Heart right ventricle (tissue), 16 donors: ENCODE data around the gene TMEM63C. TPM values are rescaled to one million over a fixed set of nuclear protein-coding genes. Genes with fewer than 3 reads are reported as not detected.

Experiments
- ATAC-seq, 8 donors: fragments of 200-7000 bp; cut with Tn5 transposase; one replicate each; pipeline ENCODE4 v1.9.1; 2020; ENCODE audit warnings: mild to moderate bottlenecking in 8 of 8, moderate library complexity in 8 of 8, moderate number of reproducible peaks in 1 of 8
- DNase-seq, 2 donors: peaks; one replicate each; pipeline ENCODE4 v3.0.0-alpha.2; 2020
- H3K27ac ChIP-seq, 10 donors: fragments of 200-600 bp; sonication (generic) in 2 of 10; one replicate each; pipeline versions ENCODE4 v1.5.0 to v1.8.0; 2020 to 2022; ENCODE audit warnings: mild to moderate bottlenecking in 3 of 10
- H3K27me3 ChIP-seq, 7 donors: fragments of 200-600 bp; one replicate each; pipeline ENCODE4 v1.8.0; 2021 to 2022; ENCODE audit warnings: mild to moderate bottlenecking in 2 of 7
- H3K36me3 ChIP-seq, 9 donors: fragments of 200-600 bp; sonication (generic) in 1 of 9; one replicate each; pipeline versions ENCODE4 v1.5.0 to v1.8.0; 2020 to 2022; ENCODE audit warnings: mild to moderate bottlenecking in 2 of 9
- H3K4me1 ChIP-seq, 9 donors: fragments of 200-600 bp; sonication (generic) in 1 of 9; one replicate each; pipeline versions ENCODE4 v1.5.0 to v1.8.0; 2020 to 2022; ENCODE audit warnings: mild to moderate bottlenecking in 4 of 9
- H3K4me3 ChIP-seq, 10 donors: fragments of 200-600 bp; sonication (generic) in 2 of 10; one replicate each; pipeline versions ENCODE4 v1.5.0 to v1.8.0; 2020 to 2022; ENCODE audit warnings: mild to moderate bottlenecking in 7 of 10, moderate library complexity in 2 of 10
- H3K9me3 ChIP-seq, 11 donors: fragments of 200-600 bp in 10 of 11; sonication (generic) in 2 of 11; one replicate each; pipeline versions ENCODE4 v1.5.0 to v1.8.0; 2013 to 2022; ENCODE audit warnings: mild to moderate bottlenecking in 2 of 11, control low read depth in 1 of 11, moderate library complexity in 1 of 11
- CTCF ChIP-seq, 9 donors: fragments of 200-600 bp; sonication (generic) in 2 of 9; IDR thresholded peaks; one replicate each; pipeline versions ENCODE4 v1.5.0 to v1.8.0; 2021 to 2022; ENCODE audit warnings: antibody characterized with exemption in 9 of 9, mild to moderate bottlenecking in 5 of 9, moderate library complexity in 1 of 9
- WGBS, 2 donors: extraction: QIAGEN DNeasy Blood & Tissue Kit; methylation state at CpG; one replicate each; pipeline ENCODE4 v1.1.7; 2013; ENCODE audit warnings: inconsistent platforms in 1 of 2; 5-methylcytosine and 5-hydroxymethylcytosine counted together
- intact Hi-C, 10 donors: fragments of 100-400 bp; cut with DNase I; formaldehyde crosslinking; loops; one replicate each; pipeline versions ENCODE4 v1.11.1 to v1.14.2; 2022
- polyA plus RNA-seq, 2 donors: library from polyadenylated mRNA; stranded (reverse); fragments of 200-250 nt; gene quantifications; one replicate each; pipeline ENCODE4 v1.2.3, GENCODE V29; 2013
- total RNA-seq, 10 donors: library from RNA; stranded (reverse); fragmentation: NEBNext Ultra II Directional in 3 of 10; extraction: Animal tissue kit (Norgen Biotek cat#: 25700) in 3 of 10; gene quantifications; one replicate each; pipeline versions ENCODE4 v1.2.1 to v1.2.4, GENCODE V29; 2021 to 2023
- donor health status: Arrhythmogenic right ventricular cardiomyopathy.
- donor health status: ischemic (EF 13 %, LVEDD 7.1; RV severe dilation, severe dysfunction).
- donor health status: healthy with polysubstance abuse.
- donor health status: DM: no; HTN: yes; CAD: no.
- donor health status: DM: no; HTN: no; CAD: no.
- donor health status: ischemic (EF 25% LVEDD 6.9; RV normal size, moderate dysfunction).
- donor health status: ischemic (EF 25% LVEDD 5.7; RV mildly dilated, moderate dysfunction).
- donor health status: healthy.
- donor health status: DM: yes; HTN: yes; CAD: no.
- donor health status: Ischemic cardiomyopathy.
- donor health status: ischemic (EF 35%, LVEDD 5.7; RV mildly dilated, moderate dysfunction).
- donor health status: nonischemic (EF 11% LVEDD 7.7; RV severe dilation, severe dysfunction).
- donor health status: DM: yes; HTN: yes; CAD: no.
- donor health status: PGD.
- donor health status: ischemic (EF 29% LVEDD 5.4; RV normal size, mild dysfunction).
- donor health status: nonischemic (EF 23%, LVEDD 6.1; RV moderate dilation, normal function).

The TMEM63C gene
- total and polyA plus RNA-seq, 12 donors: under 0.01 to 7.2 (median 0.53) TPM

GRCh38 chr14:77213679-77214016 lies 32.0 kb downstream of the TMEM63C start:
- ATAC-seq: no peak
- peaks cover 0 to 50% (median 20%) of the 10 kb centered on the region in 7 donors for H3K27me3 ChIP-seq
- 23 to 29% methylated on average over 6 of the region's 6 CpGs for WGBS, 2 donors
- no peak overlapping the region for H3K27ac ChIP-seq
- H3K4me3 ChIP-seq: no peak overlapping the region
- no peaks in the 10 kb centered on the region for H3K4me1 ChIP-seq
- intact Hi-C loops: no loop called here
- TF ChIP-seq CTCF (IDR thresholded peaks at IDR 0.05): no peak
- DNase-seq: no peak
- H3K36me3 ChIP-seq: no peaks in the 10 kb centered on the region
- H3K9me3 ChIP-seq: no peaks in the 10 kb centered on the region

GRCh38 chr14:77214216-77214615 lies 32.6 kb downstream of the TMEM63C start:
- no peak for ATAC-seq
- H3K27me3 ChIP-seq: peaks cover 0 to 56% (median 24%) of the 10 kb centered on the region in 7 donors
- intact Hi-C loops: no loop called here

GRCh38 chr14:77217551-77217950 lies 36.0 kb downstream of the TMEM63C start:
- Histone ChIP-seq H3K27me3 (peaks cover 0 to 75% (median 24%) of the 10 kb centered on the region in 7 donors), H3K9me3 (no peaks in the 10 kb centered on the region), H3K4me3 (no peak overlapping the region), H3K4me1 (no peaks in the 10 kb centered on the region), H3K27ac (no peak overlapping the region), H3K36me3 (no peaks in the 10 kb centered on the region)
- DNase-seq (no peak), ATAC-seq (no peak)
- intact Hi-C loops: no loop called here
- WGBS, 2 donors: 59 to 67% methylated on average over 3 of the region's 3 CpGs
- no peak for TF ChIP-seq CTCF (IDR thresholded peaks at IDR 0.05)

More at GRCh38 chr14:77214216-77214615, 32.6 kb downstream of the TMEM63C start:
- H3K4me1 ChIP-seq: no peaks in the 10 kb centered on the region
- no peak overlapping the region for H3K27ac ChIP-seq
- H3K4me3 ChIP-seq: no peak overlapping the region
- no peaks in the 10 kb centered on the region for H3K9me3 ChIP-seq
- TF ChIP-seq CTCF (IDR thresholded peaks at IDR 0.05): no peak
- no peak for DNase-seq
- H3K36me3 ChIP-seq: no peaks in the 10 kb centered on the region
- 78 to 81% methylated on average over 7 of the region's 7 CpGs for WGBS, 2 donors

GRCh38 chr14:77219591-77219990 lies 38.0 kb downstream of the TMEM63C start:
- intact Hi-C loops: no loop called here
- 46 to 60% methylated on average over 10 of the region's 10 CpGs for WGBS, 2 donors
- ATAC-seq: peak in 6 of 8 donors; percentile 21 to 68 (median 48)

More at GRCh38 chr14:77219591-77219990, 38.0 kb downstream of the TMEM63C start:
- H3K4me3 ChIP-seq: no peak overlapping the region
- peak; percentile 15 to 25 for DNase-seq
- peaks cover 0 to 70% (median 24%) of the 10 kb centered on the region in 7 donors for H3K27me3 ChIP-seq
- H3K4me1 ChIP-seq: no peaks in the 10 kb centered on the region
- no peaks in the 10 kb centered on the region for H3K36me3 ChIP-seq
- no peak for TF ChIP-seq CTCF (IDR thresholded peaks at IDR 0.05)
- H3K27ac ChIP-seq: no peak overlapping the region
- no peaks in the 10 kb centered on the region for H3K9me3 ChIP-seq
